ENCODE data around the gene DPP10.
"Not testable (repeated sequence)": the region's sequence is repeated elsewhere in the genome, so short reads cannot be mapped to it uniquely, and the experiment has no call there.

DPP10 gene

DNA sequence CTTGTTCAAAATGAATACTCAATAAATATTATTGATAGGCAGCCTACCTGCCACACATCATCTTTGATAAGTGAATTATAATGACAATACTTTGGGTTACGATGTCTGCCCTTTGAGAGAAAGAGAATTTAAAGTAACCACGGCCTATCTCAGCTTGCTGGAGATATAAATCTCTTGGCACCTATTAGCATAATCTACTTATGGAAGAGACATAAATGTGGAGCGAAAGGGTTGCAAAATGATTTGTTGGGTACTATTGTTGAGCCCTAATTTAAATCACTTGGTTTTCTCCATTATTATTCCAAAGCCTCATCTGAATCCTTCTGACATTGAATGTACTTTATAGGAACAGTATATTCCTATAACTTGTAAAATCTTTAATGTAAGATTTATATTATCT lies 520.1 kb downstream of the DPP10 start:
- no peak for DNase-seq (ENCODE audit: low spot score)

DNA sequence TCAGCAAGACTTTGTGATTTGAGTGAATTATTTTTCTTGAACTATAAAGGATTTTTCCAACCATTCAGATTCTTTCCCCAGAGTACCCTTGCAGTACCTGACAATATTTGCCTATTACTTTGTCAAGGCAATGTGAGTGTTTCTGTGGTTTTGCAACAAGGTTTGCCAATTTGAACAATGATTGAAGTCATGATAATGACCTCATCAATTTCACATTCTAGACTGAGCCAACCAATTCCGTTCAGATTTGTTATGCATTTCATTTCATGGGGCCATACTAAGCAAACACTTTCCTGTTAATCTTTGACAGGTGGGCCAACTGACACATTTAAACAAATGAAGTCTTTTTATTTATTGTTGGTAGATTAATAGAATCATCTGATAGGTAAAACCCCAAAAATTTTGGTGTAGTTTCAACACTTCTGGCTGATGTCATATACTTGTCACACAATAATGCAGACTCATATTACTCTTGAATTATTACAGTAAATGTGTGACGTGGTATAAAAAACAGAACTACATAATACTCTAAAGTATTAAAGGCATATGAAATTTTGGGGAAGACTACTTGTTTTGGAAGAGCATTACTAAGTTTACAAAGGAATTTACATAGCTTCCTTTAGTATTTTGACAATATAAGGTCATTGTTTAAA lies 526.4 kb downstream of the DPP10 start:
- no peak for DNase-seq (ENCODE audit: low spot score)

DNA sequence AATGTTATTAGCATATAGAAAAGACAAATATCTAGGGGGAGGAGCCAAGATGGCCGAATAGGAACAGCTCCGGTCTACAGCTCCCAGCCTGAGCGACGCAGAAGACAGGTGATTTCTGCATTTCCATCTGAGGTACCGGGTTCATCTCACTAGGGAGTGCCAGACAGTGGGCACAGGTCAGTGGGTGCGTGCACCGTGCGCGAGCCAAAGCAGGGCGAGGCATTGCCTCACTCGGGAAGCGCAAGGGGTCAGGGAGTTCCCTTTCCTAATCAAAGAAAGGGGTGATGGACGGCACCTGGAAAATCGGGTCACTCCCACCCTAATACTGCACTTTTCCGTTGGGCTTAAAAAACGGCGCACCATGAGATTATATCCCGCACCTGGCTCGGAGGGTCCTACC lies 561.9 kb downstream of the DPP10 start:
- not testable (repeated sequence) for DNase-seq (ENCODE audit: low spot score)

DNA sequence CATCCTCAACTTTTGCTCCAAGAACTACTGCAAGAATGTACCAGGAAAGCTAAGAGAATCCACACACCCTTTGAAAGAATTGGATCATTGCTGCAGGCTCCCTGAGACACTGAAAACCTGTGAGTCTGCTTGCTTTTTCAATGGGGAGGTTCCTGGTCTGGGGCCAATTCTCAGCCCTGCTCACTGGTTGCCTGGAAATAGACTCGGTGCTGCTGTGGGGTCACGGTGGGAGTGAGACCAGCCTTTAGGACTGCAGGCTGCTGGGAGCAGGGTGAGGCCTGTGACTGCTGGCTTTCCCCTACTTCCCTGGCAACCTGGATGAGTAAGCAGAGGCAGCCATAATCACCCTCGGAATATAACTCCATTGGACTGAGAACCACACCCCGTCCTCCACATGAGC lies 569.3 kb downstream of the DPP10 start:
- no peak for DNase-seq (ENCODE audit: low spot score)

DNA sequence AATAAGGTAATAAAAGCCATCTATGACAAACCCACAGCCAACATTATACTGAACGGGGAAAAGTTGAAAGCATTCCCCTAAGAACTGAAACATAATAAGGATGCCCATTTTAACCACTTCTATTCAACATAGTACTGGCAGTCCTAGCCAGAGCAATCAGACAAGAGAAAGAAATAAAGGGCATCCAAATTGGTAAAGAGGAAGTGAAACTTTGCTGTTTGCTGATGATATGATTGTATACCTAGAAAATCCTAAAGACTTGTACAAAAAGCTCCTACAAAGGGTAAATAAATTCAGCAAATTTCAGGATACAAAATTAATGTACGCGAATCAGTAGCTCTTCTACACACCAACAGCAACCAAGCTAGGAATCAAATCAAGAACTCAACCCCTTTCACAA lies 579.6 kb downstream of the DPP10 start:
- not testable (repeated sequence) for DNase-seq (ENCODE audit: low spot score)

DNA sequence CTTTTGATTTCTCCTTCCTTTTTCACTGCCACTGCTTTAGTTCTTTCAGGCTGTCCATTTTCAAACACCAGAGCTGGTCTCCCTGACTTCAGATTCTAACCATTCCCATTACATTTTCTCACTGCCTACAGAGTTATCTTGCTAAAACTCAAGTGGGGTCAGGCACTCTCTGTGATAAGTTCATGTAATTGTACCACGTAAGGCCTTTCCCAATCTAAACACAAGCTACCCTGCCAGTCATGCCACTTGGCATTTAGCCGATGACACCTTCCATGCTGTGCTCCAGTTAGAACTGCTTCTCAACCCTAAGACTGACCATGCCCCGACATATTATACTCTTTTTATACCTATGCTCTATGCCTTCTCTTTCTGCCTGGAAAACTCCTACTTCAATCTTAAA lies 592.4 kb downstream of the DPP10 start:
- no peak for DNase-seq (ENCODE audit: low spot score)

DNA sequence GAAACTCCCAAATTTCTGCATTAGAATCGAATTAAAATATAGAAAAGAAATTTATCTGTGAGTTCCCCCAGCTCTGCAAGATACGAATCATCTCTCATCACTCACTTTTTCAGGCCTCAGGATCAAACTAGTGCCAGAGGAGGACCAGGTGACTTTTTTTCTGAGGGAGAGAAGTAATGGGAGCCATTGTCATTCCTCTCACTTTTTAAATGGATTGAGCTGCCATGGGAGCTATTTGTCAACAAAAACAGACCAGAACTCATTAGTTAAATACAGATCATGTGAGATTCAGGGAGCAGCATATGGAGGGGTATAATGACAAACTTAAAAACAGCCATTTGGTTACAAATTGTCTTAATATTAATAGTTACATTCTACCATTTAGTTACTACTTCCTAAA lies 594.4 kb downstream of the DPP10 start:
- no peak for DNase-seq (ENCODE audit: low spot score)

DNA sequence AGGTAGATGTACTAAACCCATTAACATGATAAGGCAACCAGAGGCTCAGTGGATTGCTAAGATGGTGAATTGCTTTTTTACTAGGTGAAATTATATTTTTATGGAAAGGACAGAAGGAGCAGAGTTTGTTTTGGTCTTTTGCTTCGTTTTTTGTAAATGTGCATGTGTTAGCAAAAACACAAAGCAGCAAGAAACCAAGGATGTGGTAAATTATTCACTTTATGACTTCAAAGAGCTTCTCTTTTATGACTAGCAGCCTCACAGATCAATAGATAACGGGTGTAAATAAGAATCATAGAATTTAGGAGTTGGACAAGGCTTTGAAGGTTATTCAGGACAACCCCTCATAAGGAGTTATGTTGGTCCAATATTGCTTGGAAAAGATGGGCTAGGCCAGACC lies 615.0 kb downstream of the DPP10 start:
- no peak for DNase-seq (ENCODE audit: low spot score)

DNA sequence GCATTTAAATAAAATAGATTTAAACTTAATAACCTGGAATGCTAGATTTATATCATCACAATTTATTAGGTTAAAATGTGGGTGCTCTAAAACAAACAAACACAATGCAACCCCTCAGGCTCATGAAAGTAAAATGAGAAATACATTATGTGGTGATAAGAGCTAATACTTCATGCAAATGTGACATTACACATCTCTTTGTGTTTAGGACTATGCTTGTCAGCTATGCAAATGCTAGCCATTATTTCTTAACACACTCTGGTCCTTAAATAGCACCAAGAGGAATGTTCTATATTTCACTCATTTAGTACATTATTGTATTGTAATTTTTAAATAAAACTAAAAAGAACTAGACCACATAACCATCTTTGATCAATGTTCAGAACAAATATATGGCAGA lies 627.6 kb downstream of the DPP10 start:
- no peak for DNase-seq (ENCODE audit: low spot score)

DNA sequence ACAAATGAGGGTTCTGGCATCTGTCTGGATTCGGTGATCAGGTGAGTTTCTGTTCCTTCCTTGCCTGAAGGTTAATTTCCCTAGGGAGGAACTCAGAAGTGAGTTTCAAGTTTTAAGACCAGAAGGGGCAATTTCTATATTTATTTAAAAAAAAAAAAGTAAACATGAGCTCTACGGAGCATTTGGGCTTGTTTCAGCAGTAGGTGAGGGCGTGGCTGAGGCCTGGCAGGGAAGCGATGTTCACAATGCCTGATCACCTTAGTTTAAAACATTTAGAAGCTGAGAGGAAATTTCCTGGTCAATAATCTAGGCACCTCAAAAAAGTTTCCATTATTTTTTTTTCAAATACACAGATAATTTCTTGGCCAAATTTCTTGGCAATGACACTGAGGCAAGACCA lies 629.1 kb downstream of the DPP10 start:
- no peak for DNase-seq (ENCODE audit: low spot score)

DNA sequence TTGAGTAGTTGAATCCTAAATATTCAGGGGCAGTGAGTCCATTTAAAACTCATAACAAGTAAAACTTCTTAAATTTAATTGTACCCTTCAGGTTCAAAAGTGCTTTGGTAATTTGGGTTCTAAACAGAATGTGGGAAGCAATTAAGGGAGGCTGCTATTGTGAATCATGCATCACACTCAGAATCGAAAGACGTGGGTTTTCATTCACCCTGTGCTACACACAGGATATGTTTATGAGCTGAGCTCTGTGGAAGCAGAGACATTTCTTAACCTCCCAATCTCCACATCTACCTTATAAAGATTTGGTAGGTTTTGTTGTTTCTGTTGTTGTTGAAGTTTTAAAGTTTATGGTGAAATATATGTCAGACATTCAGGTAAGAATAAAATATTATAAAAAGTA lies 633.4 kb downstream of the DPP10 start:
- DNase-seq (ENCODE audit: low spot score): no peak

DNA sequence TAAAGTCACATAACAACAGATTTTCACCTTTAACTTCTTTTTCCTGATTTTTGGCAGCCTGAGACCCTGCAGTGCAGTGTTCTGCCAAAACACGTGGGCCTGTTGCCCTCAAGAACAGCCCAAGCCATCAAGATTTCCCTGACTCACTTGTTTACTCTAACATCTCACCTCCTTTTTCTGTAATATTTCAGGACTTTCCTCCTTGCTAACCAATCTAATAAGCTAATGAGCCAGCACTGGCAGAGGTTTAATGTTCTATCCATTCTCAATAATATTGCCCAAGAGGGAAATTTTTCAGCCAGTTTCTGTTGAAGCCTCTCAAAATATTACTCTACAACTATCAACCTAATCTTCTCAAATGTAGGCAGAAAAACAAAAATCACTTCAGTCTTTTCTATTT lies 635.2 kb downstream of the DPP10 start:
- no peak for DNase-seq (ENCODE audit: low spot score)

DNA sequence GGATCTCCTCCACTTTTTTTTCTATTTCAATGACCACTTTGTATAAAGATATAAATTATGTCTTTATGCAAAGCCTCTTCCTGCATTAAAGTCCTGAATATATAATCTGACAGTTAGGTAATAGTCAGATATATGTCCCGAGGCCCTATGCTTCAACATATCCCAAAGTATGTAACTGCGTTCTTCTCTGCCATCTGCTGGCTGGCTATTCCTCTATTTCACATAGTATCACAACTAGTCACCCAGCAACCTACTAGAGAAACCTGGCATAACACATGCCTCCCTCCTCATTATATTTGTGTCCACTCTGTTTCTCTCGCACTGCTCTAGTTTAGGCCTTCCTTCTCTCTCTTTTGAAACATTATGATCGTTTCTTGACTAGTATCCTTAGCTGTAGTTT lies 640.8 kb downstream of the DPP10 start:
- no peak for DNase-seq (ENCODE audit: low spot score)

DNA sequence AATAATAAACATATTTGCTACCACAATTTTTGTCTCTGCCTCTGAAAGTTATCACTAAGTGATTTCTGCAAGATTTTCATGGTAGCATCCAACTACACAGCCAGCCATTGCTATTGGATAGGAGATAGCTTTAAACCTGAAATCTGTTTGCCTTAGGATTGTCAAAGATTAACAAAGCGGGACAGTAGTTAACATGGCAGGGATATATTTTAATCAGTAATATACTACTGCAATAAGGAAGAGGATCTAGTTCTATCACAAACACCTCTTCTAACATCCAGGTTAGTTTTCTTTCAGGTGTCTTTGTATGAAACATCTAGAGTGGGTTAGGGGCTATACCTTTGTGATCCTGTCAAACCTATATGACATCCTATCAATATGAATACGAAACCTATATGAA lies 641.3 kb downstream of the DPP10 start:
- no peak for DNase-seq (ENCODE audit: low spot score)

DNA sequence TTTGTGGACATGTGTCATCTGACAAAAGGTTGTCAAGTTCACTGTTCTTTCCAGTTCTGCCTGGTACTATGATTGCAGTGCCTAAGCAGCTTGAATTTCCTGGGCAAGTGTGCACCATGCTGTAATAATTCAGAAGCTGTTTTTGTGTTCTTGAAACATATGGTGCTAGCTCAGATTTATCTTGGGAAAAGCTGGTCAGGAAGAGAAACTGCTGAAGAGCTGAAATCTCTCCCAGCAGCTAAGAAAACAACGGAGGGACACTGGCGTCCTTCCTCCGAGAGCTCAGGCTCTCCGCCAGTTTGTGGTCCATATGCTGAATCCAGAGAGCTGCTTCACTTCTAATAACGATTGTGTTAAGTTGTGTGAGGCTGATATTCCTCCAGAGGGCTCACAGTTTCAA lies 642.0 kb downstream of the DPP10 start:
- DNase-seq (ENCODE audit: low spot score): no peak

DNA sequence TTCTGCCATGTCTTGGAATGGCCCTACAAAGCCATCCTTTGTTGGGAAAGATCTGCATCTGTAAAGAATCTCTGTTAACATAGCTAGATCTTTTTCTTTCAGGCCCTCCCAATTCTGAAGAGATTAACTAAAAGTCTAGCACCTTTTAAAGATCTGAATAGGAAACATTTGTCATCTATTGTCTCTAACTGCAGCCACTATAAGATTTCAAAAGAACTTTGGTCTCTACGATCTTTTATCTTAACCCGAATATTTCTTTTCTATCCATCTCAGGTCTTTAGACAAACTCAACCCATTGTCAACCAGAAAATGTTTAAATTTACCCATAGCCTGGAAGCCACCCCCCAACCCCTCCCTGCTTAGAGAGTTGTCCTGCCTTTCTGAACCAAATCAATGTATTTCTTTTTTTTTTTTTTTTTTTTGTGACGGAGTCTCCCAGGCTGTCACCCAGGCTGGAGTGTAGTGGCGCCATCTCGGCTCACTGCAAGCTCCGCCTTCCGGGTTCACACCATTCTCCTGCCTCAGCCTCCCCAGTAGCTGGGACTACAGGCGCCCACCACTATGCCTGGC lies 643.7 kb downstream of the DPP10 start:
- not testable (repeated sequence) for DNase-seq (ENCODE audit: low spot score)

DNA sequence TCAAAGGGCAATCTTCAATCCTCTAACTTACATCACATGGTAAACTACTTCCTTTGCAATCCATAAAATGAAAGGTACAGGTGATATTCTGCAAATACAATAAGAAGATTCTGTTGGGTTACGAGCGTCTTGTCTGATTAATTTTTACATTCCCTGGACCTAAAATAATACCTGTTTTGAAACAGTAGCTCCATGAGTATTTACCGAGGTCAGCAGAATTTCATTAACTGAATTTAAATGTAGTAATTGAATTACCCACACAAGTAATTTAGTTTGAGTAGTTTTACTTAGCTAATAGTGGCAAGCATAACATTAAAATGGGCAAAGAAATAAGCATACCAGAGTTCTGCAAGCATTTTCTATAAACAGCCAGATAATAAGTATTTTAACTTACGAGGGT lies 652.0 kb downstream of the DPP10 start:
- DNase-seq (ENCODE audit: low spot score): no peak

DNA sequence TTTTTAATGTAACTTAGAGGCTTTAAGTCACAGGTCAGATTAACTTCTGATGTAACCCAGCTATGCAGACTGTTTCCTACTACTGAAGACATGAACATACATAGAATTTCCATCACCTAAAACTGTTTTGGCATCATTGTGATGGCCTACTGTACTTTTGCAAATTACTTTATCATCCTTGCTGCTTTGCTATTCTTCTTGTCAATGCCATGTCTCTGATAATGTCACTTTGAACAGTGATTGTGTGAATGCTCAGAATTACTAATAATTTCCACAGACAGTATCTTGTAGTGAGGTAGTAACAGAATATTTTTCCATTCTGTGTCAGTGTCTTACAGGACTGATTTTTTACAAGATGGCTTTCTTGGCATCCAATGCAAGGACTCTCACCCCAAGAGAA lies 663.5 kb downstream of the DPP10 start:
- no peak for DNase-seq (ENCODE audit: low spot score)

DNA sequence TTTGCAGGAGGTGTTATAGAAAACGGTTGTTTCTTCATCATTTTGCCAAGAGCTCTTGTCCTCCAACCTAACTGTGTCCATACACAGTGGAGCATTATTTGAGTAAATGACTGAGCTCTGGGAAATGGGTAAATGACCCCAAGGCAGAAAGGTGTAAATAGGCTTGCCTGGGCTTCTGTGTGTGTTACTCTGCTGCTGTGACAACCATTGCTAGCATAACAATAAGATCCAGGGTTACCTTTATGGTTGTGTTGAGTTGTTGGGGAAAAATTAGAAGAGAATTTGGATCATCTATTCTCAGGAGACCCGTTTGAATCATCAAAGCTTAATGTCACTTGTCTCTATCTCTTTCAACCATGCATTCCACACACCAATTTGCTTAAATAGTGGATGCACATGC lies 672.7 kb downstream of the DPP10 start:
- no peak for DNase-seq (ENCODE audit: low spot score)

DNA sequence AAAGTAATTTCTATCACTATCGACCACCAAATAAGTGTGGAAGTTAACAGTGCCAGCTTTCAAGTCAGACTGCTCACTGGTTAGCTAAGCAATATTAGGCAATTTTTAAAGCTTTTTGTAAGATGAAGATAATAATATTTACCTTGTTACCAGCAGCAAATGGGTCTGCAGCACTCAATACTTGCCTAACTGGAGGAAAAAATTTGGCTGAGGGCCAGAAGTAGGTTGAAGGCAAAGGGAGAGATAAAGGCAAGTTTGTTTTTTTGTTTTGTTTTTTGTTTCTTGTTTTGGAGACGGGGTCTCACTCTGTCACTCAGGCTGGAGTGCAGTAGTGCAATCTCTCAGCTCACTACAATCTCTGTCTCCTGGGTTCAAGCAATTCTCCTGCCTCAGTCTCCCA lies 675.9 kb downstream of the DPP10 start:
- DNase-seq (ENCODE audit: low spot score): no peak

DNA sequence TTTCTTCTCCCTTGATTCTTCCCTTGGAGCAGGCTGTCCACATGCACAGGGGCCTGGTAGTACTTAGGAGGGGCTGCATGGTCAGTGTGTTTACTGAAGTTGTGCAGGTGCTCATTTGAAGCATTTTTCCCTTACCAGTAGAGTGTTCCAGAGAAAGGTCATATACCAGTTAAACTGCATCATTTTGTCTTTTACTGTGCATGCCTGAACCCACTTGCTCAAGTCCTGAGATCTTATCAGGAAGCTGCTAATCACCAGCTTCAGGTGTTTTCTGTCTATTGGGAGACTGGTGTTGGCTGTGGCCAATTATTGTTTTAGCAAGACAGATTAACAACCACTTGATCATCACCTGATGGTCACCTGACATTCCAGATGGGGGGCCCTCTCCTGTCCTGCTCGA lies 676.6 kb downstream of the DPP10 start:
- no peak for DNase-seq (ENCODE audit: low spot score)

DNA sequence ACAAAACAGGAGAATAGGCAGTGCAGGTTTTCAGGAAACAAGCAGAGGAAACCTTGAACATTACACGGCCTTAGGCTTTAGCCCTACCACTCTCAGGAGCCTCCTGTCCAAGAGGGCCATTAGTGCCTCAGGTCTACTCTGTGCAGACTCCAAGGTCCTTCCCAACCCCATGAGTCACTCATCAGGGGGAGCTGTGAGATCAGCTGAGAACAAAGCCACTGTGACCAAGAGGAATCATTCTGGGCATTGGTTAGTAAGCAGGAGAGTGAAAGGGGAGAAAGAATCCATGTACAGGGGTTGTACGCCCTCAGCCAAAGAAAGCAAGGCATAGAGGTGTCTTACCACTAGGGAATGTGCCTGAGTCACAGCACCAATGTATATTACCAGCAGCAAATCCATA lies 680.3 kb downstream of the DPP10 start:
- DNase-seq (ENCODE audit: low spot score): no peak

DNA sequence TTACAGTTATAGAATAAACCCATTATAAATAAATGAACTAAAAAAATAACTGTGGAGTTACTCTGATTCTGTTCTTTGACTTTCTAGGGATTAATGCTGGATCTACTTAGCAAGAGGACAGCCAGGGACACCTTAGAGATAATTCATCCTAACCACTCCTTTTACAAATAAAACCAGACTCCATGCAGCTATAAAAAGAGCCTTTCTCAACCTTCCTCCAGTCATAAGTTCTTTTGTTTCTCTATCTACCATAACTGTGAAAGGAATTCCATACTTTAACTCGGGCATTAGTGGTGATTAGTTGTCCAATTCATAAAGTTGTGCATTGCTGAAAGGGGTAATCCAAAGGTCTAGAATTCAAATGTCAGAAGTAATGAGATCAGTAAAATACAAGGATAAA lies 682.4 kb downstream of the DPP10 start:
- no peak for DNase-seq (ENCODE audit: low spot score)

DNA sequence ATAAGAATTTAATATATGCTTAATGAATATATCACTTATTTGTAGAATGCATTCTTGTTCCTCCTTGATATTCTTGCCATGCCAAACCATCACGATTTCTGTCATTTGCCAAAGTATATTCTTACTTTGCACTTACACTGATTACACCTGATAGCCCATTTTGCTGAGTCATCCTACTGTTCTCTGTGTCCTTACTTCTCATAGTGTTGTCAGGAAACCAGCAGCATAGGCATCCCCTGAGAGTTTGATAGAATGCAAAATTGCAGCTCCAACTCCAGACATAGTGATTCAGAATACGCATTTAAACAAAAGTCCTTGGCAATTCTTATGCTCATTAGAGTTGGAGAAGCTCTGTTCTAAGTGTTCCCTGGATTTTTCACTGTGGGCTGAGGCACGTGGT lies 687.1 kb downstream of the DPP10 start:
- DNase-seq (ENCODE audit: low spot score): no peak
